HEK293T (cell line): ENCODE data around the gene CERS1.

Experiments used
- CTCF ChIA-PET: fragments of 350-600 bp; formaldehyde crosslinking; extraction: SDS; loops from one replicate; lab custom pipeline; 2021; ENCODE audit warnings: antibody characterized with exemption, inconsistent platforms; lab: Yijun Ruan, JAX
- POLR2A ChIA-PET: fragments of 350-600 bp; formaldehyde crosslinking; extraction: SDS; loops from one replicate; lab custom pipeline; 2020; ENCODE audit warnings: antibody characterized with exemption, inconsistent platforms; lab: Yijun Ruan, JAX
- DNase-seq: peaks from one replicate; pipeline ENCODE4 v3.0.0; 2012; ENCODE audit warnings: mixed read lengths; ENCODE audit errors: extremely low spot score
- ARNT ChIP-seq: fragments of 450-650 bp; IDR thresholded peaks from 2 replicates; pipeline ENCODE4 v1.6.1; 2017; ENCODE audit warnings: mild to moderate bottlenecking
- BHLHE40 ChIP-seq: fragments of 450-650 bp; IDR thresholded peaks from 2 replicates; pipeline ENCODE4 v1.6.1; 2016; ENCODE audit warnings: mild to moderate bottlenecking, moderate library complexity, borderline replicate concordance
- CTBP1 ChIP-seq: fragments of 450-650 bp; IDR thresholded peaks from 2 replicates; pipeline ENCODE4 v1.6.1; 2016; ENCODE audit warnings: borderline replicate concordance
- ELF4 ChIP-seq: fragments of 450-650 bp; IDR thresholded peaks from 2 replicates; pipeline ENCODE4 v1.6.1; 2017; ENCODE audit warnings: antibody characterized with exemption
- FOXA1 ChIP-seq: fragments of 450-650 bp; IDR thresholded peaks from 2 replicates; pipeline ENCODE4 v1.6.1; 2016; ENCODE audit warnings: mild to moderate bottlenecking
- FOXK2 ChIP-seq: fragments of 450-650 bp; IDR thresholded peaks from 2 replicates; pipeline ENCODE4 v1.6.1; 2016; ENCODE audit warnings: mild to moderate bottlenecking
- FOXM1 ChIP-seq: fragments of 450-650 bp; IDR thresholded peaks from 2 replicates; pipeline ENCODE4 v1.6.1; 2017; ENCODE audit warnings: mild to moderate bottlenecking, borderline replicate concordance
- L3MBTL2 ChIP-seq: fragments of 450-650 bp; conservative IDR thresholded peaks from 2 replicates; pipeline ENCODE4 v1.6.1; 2016; ENCODE audit warnings: mild to moderate bottlenecking
- LEF1 ChIP-seq: fragments of 450-650 bp; IDR thresholded peaks from 2 replicates; pipeline ENCODE4 v1.6.1; 2017; ENCODE audit warnings: mild to moderate bottlenecking, borderline replicate concordance
- NFRKB ChIP-seq: fragments of 450-650 bp; IDR thresholded peaks from 2 replicates; pipeline ENCODE4 v1.6.1; 2016; ENCODE audit warnings: mild to moderate bottlenecking, moderate library complexity
- ZNF384 ChIP-seq: fragments of 450-650 bp; IDR thresholded peaks from 2 replicates; pipeline ENCODE4 v1.6.1; 2016

The CERS1 gene

GRCh38 chr19:18828786-18829185, 67.2 kb downstream of the CERS1 start:
- no peak for DNase-seq
- TF ChIP-seq L3MBTL2 (no peak), LEF1 (no peak), FOXM1 (no peak), ZNF384 (no peak), ARNT (no peak), FOXK2 (no peak), NFRKB (no peak), ELF4 (no peak), FOXA1 (no peak), CTBP1 (no peak), BHLHE40 (no peak)
- POLR2A ChIA-PET, result interaction anchor here (0.6 kb wide), 1 partner anchor 12 kb away, joined by 4 read pairs; no protein-coding TSS in a partner anchor
- CTCF ChIA-PET, result interaction anchor here (0.7 to 0.8 kb wide), 2 partner anchors 307 to 375 kb away, joined by 3 to 10 read pairs; partner anchors contain the start of gene ELL
